ENCODE results near the gene ZAR1.

- no peak for TF ChIP-seq CTCF (optimal IDR thresholded peaks at IDR 0.05 in 1 of 3, IDR thresholded peaks at IDR 0.05 in 1 of 3, conservative IDR thresholded peaks at IDR 0.05 in 1 of 3; ENCODE audit: extremely low read depth in 1 of 3, insufficient read depth in 2 of 3, low read length in 3 of 3)
- TF ChIP-seq EZH2 (IDR thresholded peaks at IDR 0.05; ENCODE audit: low read length), result no peak
Measured at GRCh38 chr4:48467891-48468290, 22.2 kb upstream of the ZAR1 start.
